Stimulated activated CD4-positive, alpha-beta T cell treated with anti-CD3 and anti-CD28 coated beads, Interleukin-2, amount 100 ng/mL, for 24 hours (primary cell): ENCODE measurements around the gene SPAG17.
"Not testable (repeated sequence)": the region's sequence is repeated elsewhere in the genome, so short reads cannot be mapped to it uniquely, and the experiment has no call there.

Experiments
- DNase-seq, 2 donors: peaks; one replicate each; pipeline ENCODE4 v3.0.0-alpha.2; 2020

SPAG17 gene

GRCh38 chr1:117967477-117967876 lies 217.6 kb downstream of the SPAG17 start:
- DNase-seq: no peak

GRCh38 chr1:117964290-117965038 lies 220.6 kb downstream of the SPAG17 start:
- DNase-seq: no peak

GRCh38 chr1:117959364-117959763 lies 225.7 kb downstream of the SPAG17 start:
- no peak for DNase-seq

- DNase-seq: no peak
Measured at GRCh38 chr1:117952386-117952785, 232.6 kb downstream of the SPAG17 start.

- no peak for DNase-seq
Measured at GRCh38 chr1:117942293-117942692, 242.7 kb downstream of the SPAG17 start.

- DNase-seq: no peak
Measured at GRCh38 chr1:117933769-117934168, 251.3 kb downstream of the SPAG17 start.

- DNase-seq: no peak
Measured at GRCh38 chr1:117932576-117932975, 252.5 kb downstream of the SPAG17 start.

GRCh38 chr1:117930484-117930883 lies 254.5 kb downstream of the SPAG17 start:
- no peak for DNase-seq

GRCh38 chr1:117930173-117930447 lies 254.9 kb downstream of the SPAG17 start:
- DNase-seq: no peak

GRCh38 chr1:117929343-117930172 lies 255.5 kb downstream of the SPAG17 start, which contains the start of the genes GDAP2 and WDR3:
TSS of gene GDAP2 (minus strand) at chr1:117929621. CDS start at chr1:117920357, 9,264 bp downstream.
TSS of gene WDR3 (plus strand) at chr1:117929739. CDS start at chr1:117933320, 3,581 bp downstream.
- peak; percentile 95 to 97 for DNase-seq

- peak in 1 of 2 donors; percentile 38 for DNase-seq
Measured at GRCh38 chr1:117928881-117929342, 256.1 kb downstream of the SPAG17 start.

GRCh38 chr1:117925981-117926380 lies 259.0 kb downstream of the SPAG17 start:
- no peak for DNase-seq

GRCh38 chr1:117922717-117923116 lies 262.3 kb downstream of the SPAG17 start:
- not testable (repeated sequence) for DNase-seq

GRCh38 chr1:117921991-117922390 lies 263.0 kb downstream of the SPAG17 start:
- DNase-seq: no peak

GRCh38 chr1:117919376-117919775 lies 265.7 kb downstream of the SPAG17 start:
- DNase-seq: no peak

- DNase-seq: no peak
Measured at GRCh38 chr1:117911051-117911450, 274.0 kb downstream of the SPAG17 start.

- DNase-seq: no peak
Measured at GRCh38 chr1:117905019-117905418, 280.0 kb downstream of the SPAG17 start.

- DNase-seq: no peak
Measured at GRCh38 chr1:117904485-117904884, 280.5 kb downstream of the SPAG17 start.
